DND-41 (cell line): ENCODE measurements around the gene KIRREL3.

Source experiments
- ATAC-seq: fragments of 200-7000 bp; cut with Tn5 transposase; 3 replicates; pipeline ENCODE4 v1.9.1; 2021; ENCODE audit warnings: low read depth; ENCODE audit not compliant: insufficient read depth
- DNase-seq: peaks from one replicate; pipeline ENCODE4 v3.0.0-alpha.2; 2020
- H2AFZ ChIP-seq: 2 replicates; pipeline ENCODE4 v1.6.0; 2012; ENCODE audit warnings: low read depth, low read length
- H3K27ac ChIP-seq: 2 replicates; pipeline ENCODE4 v1.5.1; 2012; ENCODE audit warnings: low read length, inconsistent platforms
- H3K27me3 ChIP-seq: fragments of 200-600 bp; sonication (generic); 2 replicates; pipeline ENCODE4 v1.6.0; 2012; ENCODE audit warnings: low read length, mild to moderate bottlenecking, inconsistent platforms; ENCODE audit not compliant: insufficient read depth, poor library complexity
- H3K36me3 ChIP-seq: 2 replicates; pipeline ENCODE4 v1.5.1; 2012; ENCODE audit warnings: low read length, inconsistent platforms; ENCODE audit not compliant: insufficient read depth
- H3K4me1 ChIP-seq: 2 replicates; pipeline ENCODE4 v1.5.1; 2012; ENCODE audit warnings: mild to moderate bottlenecking, low read length; ENCODE audit not compliant: insufficient read depth
- H3K4me2 ChIP-seq: 2 replicates; pipeline ENCODE4 v1.6.0; 2012; ENCODE audit warnings: mild to moderate bottlenecking, moderate library complexity, low read length, inconsistent platforms; ENCODE audit not compliant: insufficient read depth
- H3K4me3 ChIP-seq, 2 experiments: fragments of 200-600 bp in 1 of 2; shearing (Covaris generic) in 1 of 2; 2 replicates each; pipeline ENCODE4 v1.5.1; 2012 to 2016; ENCODE audit warnings: inconsistent platforms in 2 of 2, low read length in 2 of 2, mild to moderate bottlenecking in 2 of 2, low read depth in 1 of 2, moderate library complexity in 1 of 2
- H3K79me2 ChIP-seq: 2 replicates; pipeline ENCODE4 v1.6.0; 2012; ENCODE audit warnings: low read length, inconsistent platforms; ENCODE audit not compliant: insufficient read depth
- H3K9ac ChIP-seq: 2 replicates; pipeline ENCODE4 v1.6.0; 2012; ENCODE audit warnings: low read depth, mild to moderate bottlenecking, inconsistent platforms, low read length, moderate library complexity
- H3K9me3 ChIP-seq: 2 replicates; pipeline ENCODE4 v1.5.1; 2012; ENCODE audit warnings: low read length, moderate library complexity, mild to moderate bottlenecking, inconsistent platforms; ENCODE audit not compliant: insufficient read depth, severe bottlenecking
- H4K20me1 ChIP-seq: 2 replicates; pipeline ENCODE4 v1.6.0; 2012; ENCODE audit warnings: low read length; ENCODE audit not compliant: insufficient read depth
- EZH2 ChIP-seq: IDR thresholded peaks from 3 replicates; pipeline ENCODE4 v1.6.1; 2012; ENCODE audit warnings: borderline replicate concordance, low read depth, mild to moderate bottlenecking, moderate library complexity, low read length, inconsistent platforms; ENCODE audit not compliant: severe bottlenecking
- TF ChIP-seq, protein P1 (sequence below): IDR thresholded peaks from 2 replicates; pipeline ENCODE4 v1.5.1; 2012; ENCODE audit warnings: borderline replicate concordance, low read length, moderate library complexity, mild to moderate bottlenecking; ENCODE audit not compliant: poor library complexity, severe bottlenecking; ENCODE audit errors: extremely low read depth

KIRREL3 gene

DNA sequence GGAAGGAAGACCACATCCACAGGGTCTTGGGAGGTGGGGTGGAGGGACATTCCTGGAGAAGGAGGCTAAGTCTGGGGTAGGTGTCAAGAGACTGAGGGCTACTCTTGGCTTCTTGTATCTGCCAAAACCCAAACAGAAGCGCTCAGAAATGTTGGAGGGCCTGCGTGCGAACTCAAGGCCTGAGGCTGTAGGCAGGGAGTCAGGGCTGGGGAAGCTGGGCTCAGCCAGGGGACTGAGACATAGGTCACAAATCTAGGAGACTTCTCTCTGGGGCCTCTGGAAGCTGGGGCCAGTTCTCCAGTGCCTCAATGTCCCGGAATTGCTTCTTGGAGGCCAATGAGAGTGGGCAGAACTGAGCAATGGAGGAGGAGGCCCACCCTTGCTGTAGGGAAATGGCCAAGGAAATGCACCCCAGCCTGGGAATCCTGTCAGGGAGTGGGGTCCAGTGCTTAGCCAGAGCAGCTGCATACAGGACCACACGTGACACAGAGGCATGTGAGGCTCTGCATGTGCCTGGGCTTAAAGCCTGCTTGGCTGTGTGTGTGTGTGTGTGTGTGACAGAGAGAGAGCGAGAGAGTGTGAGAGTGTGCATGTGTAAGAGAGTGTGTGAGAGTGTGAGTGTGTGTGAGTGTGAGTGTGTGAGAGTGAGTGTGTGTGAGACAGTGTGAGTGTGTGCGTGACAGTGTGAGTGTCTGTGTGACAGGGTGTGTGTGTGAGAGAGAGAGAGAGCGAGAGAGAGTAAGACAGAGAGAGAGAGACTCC is 503.8 kb downstream of the KIRREL3 start:
- peaks cover 29% of the 10 kb centered on the region for H3K27me3 ChIP-seq
- H3K4me2 ChIP-seq, result no peak overlapping the region
- no peaks in the 10 kb centered on the region for H3K79me2 ChIP-seq
- H4K20me1 ChIP-seq, result peaks cover 9% of the 10 kb centered on the region; the same call in 1 of the 2 replicates
- H3K9ac ChIP-seq, result no peak overlapping the region
- H3K9me3 ChIP-seq, result no peaks in the 10 kb centered on the region
- TF ChIP-seq, protein P1, sequence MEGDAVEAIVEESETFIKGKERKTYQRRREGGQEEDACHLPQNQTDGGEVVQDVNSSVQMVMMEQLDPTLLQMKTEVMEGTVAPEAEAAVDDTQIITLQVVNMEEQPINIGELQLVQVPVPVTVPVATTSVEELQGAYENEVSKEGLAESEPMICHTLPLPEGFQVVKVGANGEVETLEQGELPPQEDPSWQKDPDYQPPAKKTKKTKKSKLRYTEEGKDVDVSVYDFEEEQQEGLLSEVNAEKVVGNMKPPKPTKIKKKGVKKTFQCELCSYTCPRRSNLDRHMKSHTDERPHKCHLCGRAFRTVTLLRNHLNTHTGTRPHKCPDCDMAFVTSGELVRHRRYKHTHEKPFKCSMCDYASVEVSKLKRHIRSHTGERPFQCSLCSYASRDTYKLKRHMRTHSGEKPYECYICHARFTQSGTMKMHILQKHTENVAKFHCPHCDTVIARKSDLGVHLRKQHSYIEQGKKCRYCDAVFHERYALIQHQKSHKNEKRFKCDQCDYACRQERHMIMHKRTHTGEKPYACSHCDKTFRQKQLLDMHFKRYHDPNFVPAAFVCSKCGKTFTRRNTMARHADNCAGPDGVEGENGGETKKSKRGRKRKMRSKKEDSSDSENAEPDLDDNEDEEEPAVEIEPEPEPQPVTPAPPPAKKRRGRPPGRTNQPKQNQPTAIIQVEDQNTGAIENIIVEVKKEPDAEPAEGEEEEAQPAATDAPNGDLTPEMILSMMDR, result no peak
- no peak for TF ChIP-seq EZH2
- no peak overlapping the region for H2AFZ ChIP-seq
- ATAC-seq (no peak), DNase-seq (no peak)
- H3K36me3 ChIP-seq, result no peaks in the 10 kb centered on the region
- H3K4me3 ChIP-seq, result no peak overlapping the region
- no peak overlapping the region for H3K27ac ChIP-seq
- no peaks in the 10 kb centered on the region for H3K4me1 ChIP-seq

- Histone ChIP-seq H3K4me3 (no peak overlapping the region), H3K9ac (no peak overlapping the region), H3K36me3 (no peaks in the 10 kb centered on the region), H3K27me3 (peaks cover 24% of the 10 kb centered on the region), H4K20me1 (peaks cover 9% of the 10 kb centered on the region; the same call in 1 of the 2 replicates), H3K4me2 (no peak overlapping the region), H2AFZ (no peak overlapping the region), H3K79me2 (no peaks in the 10 kb centered on the region), H3K27ac (no peak overlapping the region), H3K4me1 (no peaks in the 10 kb centered on the region), H3K9me3 (no peaks in the 10 kb centered on the region)
- DNase-seq (no peak), ATAC-seq (no peak)
- TF ChIP-seq, protein P1, result no peak
- TF ChIP-seq EZH2, result no peak
These were observed 505.0 kb downstream of the KIRREL3 start for GRCh38 chr11:126495281-126496220.

GRCh38 chr11:126494831-126495230 is 505.7 kb downstream of the KIRREL3 start:
- Histone ChIP-seq H3K27ac (no peak overlapping the region), H2AFZ (no peak overlapping the region), H3K9ac (no peak overlapping the region), H3K36me3 (no peaks in the 10 kb centered on the region), H3K4me3 (no peak overlapping the region), H4K20me1 (peaks cover 9% of the 10 kb centered on the region; the same call in 1 of the 2 replicates), H3K4me2 (no peak overlapping the region), H3K9me3 (no peaks in the 10 kb centered on the region), H3K79me2 (no peaks in the 10 kb centered on the region), H3K4me1 (no peaks in the 10 kb centered on the region), H3K27me3 (peaks cover 21% of the 10 kb centered on the region)
- no peak for DNase-seq
- TF ChIP-seq EZH2, result no peak
- ATAC-seq, result no peak
